PC-9 (cell line): ENCODE data around the gene LMNB1. TPM values are rescaled to one million over a fixed set of nuclear protein-coding genes. Genes with fewer than 3 reads are reported as not detected.

ENCODE experiments used
- BruUV-seq: library from RNA; stranded (reverse); fragments of 400-500 nt; replicated peaks from 2 replicates; lab custom pipeline; 2021; lab: Mats Ljungman, UMichigan
- CTCF ChIA-PET: fragments of 300-600 bp; sonication (Branson Sonifier 250); formaldehyde crosslinking; loops from one replicate; lab custom pipeline; 2022; ENCODE audit warnings: antibody characterized with exemption; lab: Charles Lee
- POLR2A ChIA-PET: fragments of 300-600 bp; sonication (Branson Sonifier 250); formaldehyde crosslinking; loops from one replicate; lab custom pipeline; 2022; ENCODE audit warnings: antibody characterized with exemption; ENCODE audit not compliant: unreplicated experiment; lab: Charles Lee
- DNase-seq, 2 experiments: peaks; one replicate each; pipeline versions ENCODE4 v3.0.0 to v3.0.0-alpha.2; 2015 to 2022; ENCODE audit warnings: mixed read lengths in 1 of 2
- H2AFZ ChIP-seq: fragments of 200-600 bp; sonication (generic); 2 replicates; pipeline ENCODE4 v1.8.1; 2017; ENCODE audit warnings: antibody characterized with exemption
- H3F3A ChIP-seq: fragments of 200-600 bp; sonication (generic); 2 replicates; pipeline ENCODE4 v1.8.1; 2017; ENCODE audit warnings: antibody characterized with exemption, mild to moderate bottlenecking, low read depth; ENCODE audit not compliant: insufficient read depth
- H3K27ac ChIP-seq: fragments of 200-600 bp; sonication (generic); 2 replicates; pipeline ENCODE4 v1.6.1; 2016; ENCODE audit warnings: mixed run types
- H3K27me3 ChIP-seq: fragments of 200-600 bp; sonication (generic); 2 replicates; pipeline ENCODE4 v1.6.1; 2016; ENCODE audit warnings: low read depth, mixed run types; ENCODE audit not compliant: insufficient read depth
- H3K36me3 ChIP-seq: fragments of 200-600 bp; sonication (generic); 2 replicates; pipeline ENCODE4 v1.6.1; 2016; ENCODE audit warnings: low read depth, mixed run types
- H3K4me1 ChIP-seq: fragments of 200-600 bp; sonication (generic); replicated peaks from 2 replicates; pipeline ENCODE4 v1.6.1; 2016; ENCODE audit warnings: mixed run types; ENCODE audit not compliant: insufficient read depth
- H3K4me2 ChIP-seq: fragments of 200-600 bp; sonication (generic); 2 replicates; pipeline ENCODE4 v1.6.1; 2017; ENCODE audit warnings: mixed run types
- H3K4me3 ChIP-seq: fragments of 200-600 bp; sonication (generic); 2 replicates; pipeline ENCODE4 v1.6.1; 2016; ENCODE audit warnings: mixed run types
- H3K79me2 ChIP-seq: fragments of 200-600 bp; sonication (generic); 2 replicates; pipeline ENCODE4 v1.6.1; 2017; ENCODE audit warnings: low read depth, mixed run types
- H3K9me2 ChIP-seq: fragments of 200-600 bp; sonication (generic); 2 replicates; pipeline ENCODE4 v1.8.1; 2017; ENCODE audit warnings: mild to moderate bottlenecking; ENCODE audit not compliant: insufficient read depth
- H3K9me3 ChIP-seq: fragments of 200-600 bp; sonication (generic); 2 replicates; pipeline ENCODE4 v1.8.1; 2016; ENCODE audit warnings: low read depth; ENCODE audit not compliant: insufficient read depth
- H4K20me1 ChIP-seq: fragments of 200-600 bp; sonication (generic); 2 replicates; pipeline ENCODE4 v1.8.1; 2017; ENCODE audit not compliant: insufficient read depth
- CTCF ChIP-seq: fragments of 200-600 bp; sonication (generic); conservative IDR thresholded peaks from 2 replicates; pipeline ENCODE4 v1.6.1; 2017; ENCODE audit warnings: mixed run types, antibody characterized with exemption, mild to moderate bottlenecking, moderate library complexity
- EZH2 ChIP-seq: fragments of 200-600 bp; sonication (generic); IDR thresholded peaks from 2 replicates; pipeline ENCODE4 v1.8.0; 2017; ENCODE audit warnings: antibody characterized with exemption, low read depth
- intact Hi-C: fragments of 100-400 bp; cut with micrococcal nuclease; formaldehyde crosslinking; loops from one replicate; pipeline ENCODE4 v1.10.0; 2022; ENCODE audit not compliant: unreplicated experiment
- total RNA-seq: library from RNA; stranded (reverse); gene quantifications from 2 replicates; pipeline ENCODE4 v1.2.3, GENCODE V29; 2021

The LMNB1 gene
- total RNA-seq, 1 experiment from 2014 or later = 117 TPM

GRCh38 chr5:126858441-126858840 lies 81.5 kb downstream of the LMNB1 start:
- no peaks in the 10 kb centered on the region for H3K27me3 ChIP-seq
- no TSS peak for BruUV-seq
- no peak overlapping the region for H3K4me3 ChIP-seq
- ChIA-PET POLR2A (no interaction called here), CTCF (no interaction called here)
- no peak overlapping the region for H3K4me2 ChIP-seq
- DNase-seq = no peak
- no peaks in the 10 kb centered on the region for H3K36me3 ChIP-seq
- H2AFZ ChIP-seq = no peak overlapping the region
- TF ChIP-seq CTCF = no peak
- TF ChIP-seq EZH2 = no peak
- no peaks in the 10 kb centered on the region for H4K20me1 ChIP-seq
- no peaks in the 10 kb centered on the region for H3K9me3 ChIP-seq
- no peak overlapping the region for H3K27ac ChIP-seq
- intact Hi-C loops = no loop called here
- no peaks in the 10 kb centered on the region for H3K79me2 ChIP-seq
- no peaks in the 10 kb centered on the region for H3K4me1 ChIP-seq
- H3K9me2 ChIP-seq = no peaks in the 10 kb centered on the region
- H3F3A ChIP-seq = no peaks in the 10 kb centered on the region

GRCh38 chr5:126863402-126863801 lies 86.5 kb downstream of the LMNB1 start:
- Histone ChIP-seq H3K9me3 (no peaks in the 10 kb centered on the region), H3K79me2 (no peaks in the 10 kb centered on the region), H3F3A (no peaks in the 10 kb centered on the region), H4K20me1 (no peaks in the 10 kb centered on the region), H3K27ac (no peak overlapping the region), H3K4me2 (no peak overlapping the region), H2AFZ (no peak overlapping the region), H3K9me2 (no peaks in the 10 kb centered on the region), H3K36me3 (no peaks in the 10 kb centered on the region), H3K27me3 (no peaks in the 10 kb centered on the region), H3K4me3 (no peak overlapping the region), H3K4me1 (no peaks in the 10 kb centered on the region)
- ChIA-PET CTCF (no interaction called here), POLR2A (no interaction called here)
- BruUV-seq = no TSS peak
- TF ChIP-seq CTCF (no peak), EZH2 (no peak)
- no peak for DNase-seq
- intact Hi-C loops = no loop called here

GRCh38 chr5:126864042-126864688 lies 87.2 kb downstream of the LMNB1 start:
- TF ChIP-seq EZH2 = no peak
- Histone ChIP-seq H3K9me3 (no peaks in the 10 kb centered on the region), H3K27me3 (no peaks in the 10 kb centered on the region), H3K4me3 (no peak overlapping the region), H3K4me1 (no peaks in the 10 kb centered on the region), H4K20me1 (no peaks in the 10 kb centered on the region), H2AFZ (no peak overlapping the region), H3F3A (no peaks in the 10 kb centered on the region), H3K27ac (no peak overlapping the region), H3K4me2 (no peak overlapping the region), H3K36me3 (no peaks in the 10 kb centered on the region), H3K9me2 (no peaks in the 10 kb centered on the region), H3K79me2 (no peaks in the 10 kb centered on the region)
- no TSS peak for BruUV-seq
- intact Hi-C loops = no loop called here
- DNase-seq = no peak
- ChIA-PET CTCF (no interaction called here), POLR2A (no interaction called here)

DNA sequence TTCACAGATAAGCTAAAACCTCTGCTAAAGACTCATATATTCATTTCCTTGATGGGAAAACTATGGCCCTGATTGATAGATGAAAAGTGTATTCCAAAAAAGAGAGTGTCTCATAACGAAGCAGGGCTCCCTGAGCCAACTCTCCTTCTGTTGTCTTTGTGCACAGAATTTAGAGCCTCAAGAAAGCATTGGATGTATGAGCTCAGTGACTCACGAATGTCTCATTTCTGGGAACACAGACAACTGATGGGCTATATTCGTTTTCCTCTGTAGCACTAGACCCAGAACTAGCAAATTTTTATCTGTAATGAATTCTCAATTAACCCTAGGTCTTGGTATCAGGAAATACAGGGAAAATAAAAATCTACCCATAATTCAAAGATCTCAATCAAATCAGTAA lies 88.4 kb downstream of the LMNB1 start:
- CTCF ChIA-PET = no interaction called here

More for the DNA sequence above, 88.4 kb downstream of the LMNB1 start:
- Histone ChIP-seq H3K9me2 (no peaks in the 10 kb centered on the region), H3K4me1 (no peaks in the 10 kb centered on the region), H3K27me3 (no peaks in the 10 kb centered on the region), H2AFZ (no peak overlapping the region), H3K4me2 (no peak overlapping the region), H3K36me3 (no peaks in the 10 kb centered on the region), H3K27ac (no peak overlapping the region), H3K79me2 (no peaks in the 10 kb centered on the region), H3K4me3 (no peak overlapping the region), H3K9me3 (no peaks in the 10 kb centered on the region), H4K20me1 (no peaks in the 10 kb centered on the region), H3F3A (no peaks in the 10 kb centered on the region)
- POLR2A ChIA-PET = no interaction called here
- no TSS peak for BruUV-seq
- TF ChIP-seq CTCF (no peak), EZH2 (no peak)
- intact Hi-C loops = no loop called here
- DNase-seq = no peak
